ENCODE data around the gene PMPCA. TPM values are rescaled to one million over a fixed set of nuclear protein-coding genes. Genes with fewer than 3 reads are reported as not detected.

The PMPCA gene
- total RNA-seq, 1 experiment from 2014 or later, result 116 TPM

- Histone ChIP-seq H4K20me1 (ENCODE audit: insufficient read depth) (no peaks in the 10 kb centered on the region), H3K9me3 (ENCODE audit: control insufficient read depth in 1 of 2, insufficient read depth in 1 of 2, low read depth in 1 of 2, low read length in 2 of 2) (no peaks in the 10 kb centered on the region), H3K4me3 (replicated peaks in 1 of 2; ENCODE audit: low read depth in 1 of 2, low read length in 2 of 2) (no peak overlapping the region), H3K9ac (ENCODE audit: low read length) (no peak overlapping the region), H3K4me2 (ENCODE audit: low read length) (no peak overlapping the region), H3K9me2 (ENCODE audit: insufficient read depth) (no peaks in the 10 kb centered on the region), H3K4me1 (ENCODE audit: control insufficient read depth in 1 of 2, insufficient read depth in 2 of 2, low read length in 2 of 2) (no peaks in the 10 kb centered on the region), H3K79me2 (ENCODE audit: insufficient read depth, low read length) (peaks cover 11% of the 10 kb centered on the region; the same call in 1 of the 2 replicates), H3K36me3 (ENCODE audit: control insufficient read depth in 1 of 2, insufficient read depth in 2 of 2, low read length in 2 of 2) (peaks cover 40 to 44% of the 10 kb centered on the region in 2 experiments), H2AFZ (ENCODE audit: low read depth, low read length, poor library complexity, severe bottlenecking) (no peak overlapping the region), H3K27ac (ENCODE audit: low read depth, low read length) (no peak overlapping the region), H3K27me3 (ENCODE audit: insufficient read depth, low read length) (no peaks in the 10 kb centered on the region)
- CTCF ChIA-PET, result no interaction called here
- BruUV-seq (replicated peaks), result no TSS peak
- intact Hi-C loops (cut with micrococcal nuclease), result no loop called here
- ATAC-seq, result no peak
- POLR2A ChIA-PET, result no interaction called here
- TF ChIP-seq CEBPB (IDR thresholded peaks at IDR 0.05; ENCODE audit: low read depth), result no peak
- RAD21 ChIA-PET (ENCODE audit: low non-redundant PET in 1 of 2, low total read pairs in 2 of 2, uncharacterized antibody in 2 of 2, unreplicated experiment in 2 of 2), result no interaction called here
- DNase-seq (ENCODE audit: low read depth, low spot score), result no peak
These were observed 21.1 kb upstream of the PMPCA start for GRCh38 chr9:136389396-136389795.

GRCh38 chr9:136391737-136392537 is 18.5 kb upstream of the PMPCA start:
- Histone ChIP-seq H3K27ac (ENCODE audit: low read depth, low read length) (no peak overlapping the region), H3K9ac (ENCODE audit: low read length) (no peak overlapping the region), H3K4me1 (ENCODE audit: control insufficient read depth in 1 of 2, insufficient read depth in 2 of 2, low read length in 2 of 2) (no peaks in the 10 kb centered on the region), H3K4me3 (replicated peaks in 1 of 2; ENCODE audit: low read depth in 1 of 2, low read length in 2 of 2) (no peak overlapping the region), H3K27me3 (ENCODE audit: insufficient read depth, low read length) (no peaks in the 10 kb centered on the region), H3K36me3 (ENCODE audit: control insufficient read depth in 1 of 2, insufficient read depth in 2 of 2, low read length in 2 of 2) (peaks cover 50 to 66% of the 10 kb centered on the region in 2 experiments), H4K20me1 (ENCODE audit: insufficient read depth) (no peaks in the 10 kb centered on the region), H2AFZ (ENCODE audit: low read depth, low read length, poor library complexity, severe bottlenecking) (no peak overlapping the region), H3K4me2 (ENCODE audit: low read length) (no peak overlapping the region), H3K79me2 (ENCODE audit: insufficient read depth, low read length) (peaks cover 33% of the 10 kb centered on the region; the same call in 1 of the 2 replicates), H3K9me3 (ENCODE audit: control insufficient read depth in 1 of 2, insufficient read depth in 1 of 2, low read depth in 1 of 2, low read length in 2 of 2) (no peaks in the 10 kb centered on the region), H3K9me2 (ENCODE audit: insufficient read depth) (no peaks in the 10 kb centered on the region)
- POLR2A ChIA-PET, result no interaction called here
- ATAC-seq (no peak), DNase-seq (ENCODE audit: low read depth, low spot score) (no peak)
- RAD21 ChIA-PET (ENCODE audit: low non-redundant PET in 1 of 2, low total read pairs in 2 of 2, uncharacterized antibody in 2 of 2, unreplicated experiment in 2 of 2), result no interaction called here
- intact Hi-C loops (cut with micrococcal nuclease), result no loop called here
- BruUV-seq (replicated peaks), result no TSS peak
- CTCF ChIA-PET, result no interaction called here
- TF ChIP-seq POLR2A (IDR thresholded peaks at IDR 0.05; ENCODE audit: borderline replicate concordance, extremely low read depth, insufficient read depth, insufficient read length) (no peak), TCF7L2 (IDR thresholded peaks at IDR 0.05; ENCODE audit: borderline replicate concordance, extremely low read depth, insufficient read depth, insufficient read length) (no peak), FOSL1 (IDR thresholded peaks at IDR 0.05; ENCODE audit: low read depth) (no peak), SRF (IDR thresholded peaks at IDR 0.05; ENCODE audit: low read depth) (no peak), RAD21 (IDR thresholded peaks at IDR 0.05; ENCODE audit: low read depth) (no peak), ZNF274 (IDR thresholded peaks at IDR 0.05; ENCODE audit: low read depth, low read length) (no peak)
